Retinal pigment epithelial cell (primary cell): ENCODE data around the gene RHCE.
"Not testable (repeated sequence)": the region's sequence is repeated elsewhere in the genome, so short reads cannot be mapped to it uniquely, and the experiment has no call there.

ENCODE experiments used
- DNase-seq: peaks from one replicate; pipeline ENCODE4 v3.0.0-alpha.2; 2010; ENCODE audit warnings: low read depth
- H3K4me3 ChIP-seq: 2 replicates; pipeline ENCODE4 v1.5.1; 2011; ENCODE audit warnings: mild to moderate bottlenecking, low read length, control low read depth, moderate library complexity

The RHCE gene

GRCh38 chr1:25324407-25324806, 96.2 kb downstream of the RHCE start:
- not testable (repeated sequence) for DNase-seq, H3K4me3 ChIP-seq

- DNase-seq, H3K4me3 ChIP-seq: not testable (repeated sequence)
Observed at GRCh38 chr1:25322127-25322526, 98.5 kb downstream of the RHCE start.

GRCh38 chr1:25320314-25320938, 100.2 kb downstream of the RHCE start:
- peak; percentile 35 for DNase-seq
- H3K4me3 ChIP-seq: not testable (repeated sequence)

- H3K4me3 ChIP-seq, DNase-seq: not testable (repeated sequence)
Observed at GRCh38 chr1:25312806-25313470, 107.7 kb downstream of the RHCE start.
